Muscle of back (tissue), 13 donors: ENCODE data around the gene AGT. TPM values are rescaled to one million over a fixed set of nuclear protein-coding genes. Genes with fewer than 3 reads are reported as not detected.

Source experiments
- DNase-seq, 3 donors: peaks; one replicate each; pipeline versions ENCODE4 v3.0.0 to v3.0.0-alpha.2; 2013
- long read RNA-seq, 9 donors: transcript quantifications; one replicate each; lab custom pipeline, GENCODE V29; 2026
- polyA plus RNA-seq, 10 donors: library from polyadenylated mRNA; unstranded; fragments of 120-200 nt; gene quantifications; one replicate each; pipeline ENCODE4 v1.2.1, GENCODE V29; 2013; ENCODE audit not compliant: insufficient read length in 10 of 10

The AGT gene
- polyA plus RNA-seq = 10 to 100 TPM in 8 of 10 donors, 1 to 10 TPM in 2; 3.3 to 22.0 (median 12.9) TPM
- long read RNA-seq, donor 1, transcript AGT-201 (5 exons, 2,291 nt) = major isoform, 12 of 17 reads
- long read RNA-seq, donor 1, partial matches to known transcripts = 5 of 17 reads
- long read RNA-seq, donor 1, other reads (novel, unspliced or antisense) = 0 of 17 reads
- long read RNA-seq, donor 2, transcript AGT-201 (5 exons, 2,291 nt) = major isoform, 5 of 5 reads
- long read RNA-seq, donor 2, partial matches to known transcripts = 0 of 5 reads
- long read RNA-seq, donor 2, other reads (novel, unspliced or antisense) = 0 of 5 reads
- long read RNA-seq, donor 3 = 0 reads
- long read RNA-seq, donor 4, transcript AGT-201 (5 exons, 2,291 nt) = major isoform, 7 of 7 reads
- long read RNA-seq, donor 4, partial matches to known transcripts = 0 of 7 reads
- long read RNA-seq, donor 4, other reads (novel, unspliced or antisense) = 0 of 7 reads
- long read RNA-seq, donor 5, partial matches to known transcripts = 0 of 4 reads
- long read RNA-seq, donor 5, other reads (novel, unspliced or antisense) = 0 of 4 reads
- long read RNA-seq, donor 6, transcript AGT-201 (5 exons, 2,291 nt) = major isoform, 5 of 5 reads
- long read RNA-seq, donor 6, partial matches to known transcripts = 0 of 5 reads
- long read RNA-seq, donor 6, other reads (novel, unspliced or antisense) = 0 of 5 reads
- long read RNA-seq, donor 7 = 0 reads
- long read RNA-seq, donor 8 = 0 reads
- long read RNA-seq, donor 9, partial matches to known transcripts = 0 of 1 reads
- long read RNA-seq, donor 9, other reads (novel, unspliced or antisense) = 0 of 1 reads

- DNase-seq = peak; percentile 81 to 91 (median 88)
These were observed at the start of gene AGT for GRCh38 chr1:230713915-230714764. Gene AGT (minus strand): TSS chr1:230714122. CDS start chr1:230710823, 3,299 bp downstream.

DNA sequence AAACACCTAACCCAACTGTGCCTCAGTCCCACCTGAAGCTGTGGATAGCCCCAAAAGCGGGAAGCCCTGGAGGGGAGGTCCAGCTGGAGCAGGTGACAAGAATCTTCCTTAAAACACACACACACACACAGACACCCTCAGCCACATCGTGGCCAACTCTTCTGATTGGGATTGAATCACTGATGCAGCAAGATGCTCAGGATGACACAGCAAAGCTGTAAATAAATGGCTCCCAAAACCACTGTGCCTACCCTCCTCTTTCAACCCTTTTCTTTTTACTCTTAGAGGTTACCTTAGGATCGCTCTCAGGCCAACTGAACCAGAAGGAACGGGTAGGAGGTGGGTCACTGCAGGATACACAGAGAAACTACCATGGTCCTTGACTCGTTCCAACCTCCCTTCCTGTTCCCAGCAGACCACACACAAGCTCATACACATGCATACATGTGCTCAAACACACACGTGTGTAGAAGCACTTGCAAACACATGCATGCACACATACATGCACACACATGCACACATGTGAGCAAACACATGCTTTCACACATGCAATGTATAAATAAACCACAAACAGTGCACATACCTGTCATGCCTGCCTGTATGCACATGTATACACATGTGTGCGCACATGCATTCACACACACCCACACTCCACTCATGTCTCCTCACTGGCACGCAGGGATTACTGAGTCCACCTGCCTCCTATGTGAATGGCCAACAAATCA lies 47.7 kb upstream of the AGT start:
- no peak for DNase-seq

DNA sequence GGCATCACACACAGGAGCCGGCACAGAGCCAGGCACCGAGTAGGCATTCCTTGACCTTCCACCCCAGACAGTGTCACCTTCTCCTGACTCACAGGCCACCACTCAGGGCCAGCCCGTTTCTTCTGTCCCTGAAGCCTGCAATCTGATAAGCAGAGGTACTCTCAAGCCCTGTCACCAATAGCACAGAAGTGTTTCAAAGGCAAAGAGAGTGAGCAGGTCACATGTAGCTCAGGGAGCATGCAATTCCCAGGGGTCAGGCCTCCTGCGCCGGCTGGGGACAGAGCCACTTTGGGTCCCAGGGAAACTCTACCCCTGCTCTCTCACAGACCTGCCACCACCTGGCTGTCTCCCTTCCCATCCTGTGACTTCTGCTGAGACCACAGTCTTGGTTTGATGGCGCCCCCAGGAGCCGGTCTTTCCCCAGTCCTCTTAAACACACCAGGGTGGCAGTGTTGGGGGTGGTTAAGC lies 46.5 kb upstream of the AGT start:
- DNase-seq = no peak

DNA sequence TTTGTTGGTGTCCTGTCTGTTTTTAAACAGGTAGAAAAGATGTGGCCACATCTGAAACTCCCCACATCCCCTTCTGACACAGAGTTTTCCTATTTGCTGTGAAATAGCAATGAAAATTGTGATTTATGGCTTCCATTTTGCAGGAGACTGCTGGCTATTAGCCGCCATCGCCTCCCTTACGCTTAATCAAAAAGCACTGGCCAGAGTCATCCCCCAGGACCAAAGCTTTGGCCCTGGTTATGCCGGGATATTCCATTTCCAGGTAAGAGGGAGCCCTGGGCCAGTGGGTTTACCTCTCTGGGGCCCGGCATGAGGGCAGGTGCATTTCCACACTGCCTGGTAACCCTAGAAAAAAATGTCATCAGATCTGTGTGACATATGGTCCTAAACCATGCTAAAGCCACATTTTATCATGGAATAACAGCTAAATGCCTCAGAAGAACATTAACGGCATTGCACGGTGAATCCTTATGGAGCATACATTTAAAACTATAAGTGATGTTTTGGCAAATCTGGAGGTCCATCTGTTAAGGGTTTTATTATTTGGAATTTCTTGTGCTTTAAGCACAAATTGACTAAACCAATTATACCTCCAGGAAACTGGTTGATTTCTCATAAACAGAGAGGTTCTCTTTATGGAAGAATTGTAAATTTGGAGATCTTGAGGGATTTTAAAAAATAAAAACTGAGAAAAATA lies 45.6 kb upstream of the AGT start:
- peak in 1 of 3 donors; percentile 34 for DNase-seq

DNA sequence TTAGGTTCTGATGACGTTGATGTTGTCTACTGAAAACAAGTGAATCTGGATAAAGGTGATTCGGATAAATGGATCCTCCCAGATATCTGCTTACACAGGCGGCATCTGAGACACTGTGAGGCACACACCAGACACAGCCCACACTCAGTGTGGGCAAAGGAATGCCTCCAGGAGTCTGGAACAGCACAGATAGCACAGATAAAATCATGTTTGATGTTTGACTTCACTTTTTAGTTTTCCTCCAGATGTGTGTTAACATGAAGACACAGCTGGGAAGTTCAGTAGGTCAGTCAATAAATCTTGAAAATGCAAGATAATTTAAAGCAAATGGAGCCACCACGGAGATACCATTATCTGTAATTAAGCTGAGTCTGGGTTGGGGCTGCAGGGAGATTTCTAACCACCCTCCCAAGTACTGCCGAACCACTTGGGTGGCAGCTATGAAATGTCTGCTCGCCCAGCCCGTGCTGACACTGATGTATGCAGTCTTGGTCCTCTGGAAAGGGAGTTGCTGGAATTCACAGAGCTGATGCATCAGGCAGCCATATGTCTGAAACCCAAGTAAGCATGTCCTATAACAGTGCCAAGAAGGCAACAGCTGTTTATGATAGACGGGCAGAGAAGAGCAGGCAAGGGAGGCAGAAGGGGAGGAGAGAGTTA lies 44.9 kb upstream of the AGT start:
- DNase-seq = peak; percentile 66 to 82 (median 80)

DNA sequence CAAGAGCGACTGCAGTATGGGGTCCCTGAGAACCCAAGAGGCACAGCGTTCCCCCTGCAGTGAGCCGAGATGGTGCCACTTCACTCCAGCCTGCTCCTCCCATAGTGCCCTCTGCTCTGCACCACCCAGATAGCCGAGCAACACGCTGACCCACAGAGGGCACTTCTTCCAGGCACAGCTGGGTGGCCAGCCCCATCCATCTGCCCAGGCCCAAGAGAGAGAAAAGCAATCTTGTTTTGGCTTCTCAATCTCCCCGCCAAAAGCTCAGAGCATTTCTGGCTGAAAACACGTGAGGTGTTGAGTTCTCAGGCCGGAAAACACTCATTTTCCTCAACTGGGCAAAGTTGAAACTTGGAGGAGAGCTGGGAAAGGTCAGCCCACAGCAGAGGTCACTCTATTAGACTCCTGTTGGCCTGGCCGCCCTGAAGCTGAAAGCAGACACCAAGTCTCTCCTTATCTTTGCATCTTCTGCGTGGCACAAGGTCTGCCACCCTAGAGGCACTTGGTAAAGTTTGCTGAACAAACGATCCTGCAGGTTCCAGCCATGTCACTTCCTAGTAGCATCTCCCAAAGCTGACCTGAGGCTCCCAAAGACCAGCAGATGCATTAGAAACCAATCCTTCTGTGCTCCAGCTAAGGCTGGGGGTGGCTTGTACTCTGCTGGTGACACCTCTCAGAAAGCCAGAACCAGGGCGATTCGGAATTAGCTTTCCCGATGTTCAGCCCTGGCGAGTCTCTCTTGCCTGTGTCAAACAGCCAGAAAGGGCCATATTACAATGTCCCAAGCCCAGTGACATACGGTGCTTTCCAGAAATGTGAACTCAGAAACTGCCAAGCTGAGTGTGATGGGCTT lies 44.2 kb upstream of the AGT start:
- DNase-seq = no peak

DNA sequence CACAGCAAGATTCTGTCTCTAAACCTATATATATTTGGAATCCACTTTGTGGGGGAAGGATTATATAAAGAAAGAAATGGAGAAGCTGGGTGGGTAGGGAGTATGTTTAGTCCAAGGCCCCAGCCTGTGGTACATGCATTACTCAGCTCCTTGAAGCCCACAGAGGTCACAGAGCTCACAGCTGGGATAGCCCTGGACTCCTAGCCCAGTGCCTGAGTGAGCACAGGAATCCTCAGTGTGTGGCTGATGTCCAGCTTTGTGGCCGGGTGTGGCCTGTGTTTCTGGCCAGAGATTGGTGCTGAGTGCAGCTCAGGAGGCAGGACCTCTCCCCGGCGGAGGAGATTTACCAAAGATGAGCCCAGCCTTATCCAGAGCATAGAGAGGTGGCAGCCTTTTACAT lies 40.9 kb upstream of the AGT start:
- DNase-seq = no peak

- DNase-seq = peak in 1 of 3 donors; percentile 38
These were observed 39.8 kb upstream of the AGT start for GRCh38 chr1:230753586-230754251.

DNA sequence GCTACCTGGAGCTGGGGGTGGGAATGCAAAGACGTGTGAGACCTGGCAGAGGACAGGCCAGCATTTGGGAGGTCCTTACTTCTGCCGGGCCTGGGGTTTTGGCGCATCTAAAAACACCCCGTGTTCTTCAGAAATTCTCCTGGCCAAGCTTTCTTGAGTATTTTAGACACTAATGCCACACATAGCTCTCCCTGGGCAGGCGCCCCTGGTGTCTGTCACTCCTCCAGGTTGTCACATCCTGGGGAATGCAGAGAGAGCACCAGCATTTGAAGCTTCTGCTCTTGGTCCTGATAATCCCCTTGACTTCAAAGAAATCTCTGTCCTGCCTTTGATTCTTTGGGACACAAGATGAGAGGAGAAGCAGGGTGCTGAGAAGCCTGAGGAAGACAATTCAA lies 39.3 kb upstream of the AGT start:
- DNase-seq = no peak

GRCh38 chr1:230752407-230752806 lies 38.5 kb upstream of the AGT start:
- DNase-seq = peak; percentile 58 to 70 (median 61)

DNA sequence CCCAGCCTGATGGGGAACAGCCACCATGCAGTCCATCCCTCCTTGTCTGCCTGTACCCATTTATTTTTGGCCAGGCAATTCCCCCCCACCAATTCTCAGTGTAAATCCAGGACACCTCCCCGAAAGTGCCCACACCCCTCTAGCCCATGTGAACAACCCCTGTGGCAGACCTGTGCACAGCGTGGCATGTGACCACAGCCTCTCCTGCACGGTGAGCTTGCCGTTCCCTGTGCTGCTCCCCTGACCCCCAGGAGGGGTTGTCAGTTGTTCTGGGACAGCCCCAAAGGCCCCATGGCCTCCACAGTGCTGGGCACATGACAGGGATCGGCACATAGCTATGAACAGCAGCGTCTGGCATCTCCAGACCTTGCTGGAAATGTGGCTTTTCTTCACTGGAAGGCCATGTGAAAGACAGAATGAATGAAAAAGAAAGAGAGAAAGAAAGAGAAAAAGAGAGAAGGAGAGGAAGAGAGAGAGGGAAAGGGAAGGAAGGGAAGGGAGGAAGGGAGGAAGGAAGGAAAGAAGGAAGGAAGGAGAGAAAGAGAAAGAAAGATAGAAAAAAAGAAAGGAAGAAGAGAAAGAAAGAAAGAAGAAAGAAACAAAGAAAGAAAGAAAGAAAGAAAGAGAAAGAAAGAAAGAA lies 37.2 kb upstream of the AGT start:
- DNase-seq = no peak

DNA sequence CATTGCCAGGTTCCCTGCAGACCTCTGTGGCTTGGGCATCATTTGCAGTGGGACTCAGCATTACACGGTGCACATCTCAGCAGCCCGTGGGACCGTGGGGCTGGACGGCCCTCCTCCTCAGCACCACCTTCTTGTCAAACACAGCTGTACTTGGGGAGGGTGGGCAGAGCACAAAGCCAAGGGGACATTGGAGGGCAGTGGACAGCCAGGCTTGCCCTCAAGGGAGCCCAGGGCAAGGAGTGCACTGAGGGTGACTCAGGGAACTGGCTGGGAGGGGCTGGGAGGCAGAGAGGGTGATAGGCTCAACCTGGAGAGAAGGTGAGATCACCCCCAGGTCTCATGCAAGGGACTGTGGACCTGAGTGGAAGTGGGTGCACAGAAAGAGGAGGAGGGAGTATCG lies 36.7 kb upstream of the AGT start:
- no peak for DNase-seq

DNA sequence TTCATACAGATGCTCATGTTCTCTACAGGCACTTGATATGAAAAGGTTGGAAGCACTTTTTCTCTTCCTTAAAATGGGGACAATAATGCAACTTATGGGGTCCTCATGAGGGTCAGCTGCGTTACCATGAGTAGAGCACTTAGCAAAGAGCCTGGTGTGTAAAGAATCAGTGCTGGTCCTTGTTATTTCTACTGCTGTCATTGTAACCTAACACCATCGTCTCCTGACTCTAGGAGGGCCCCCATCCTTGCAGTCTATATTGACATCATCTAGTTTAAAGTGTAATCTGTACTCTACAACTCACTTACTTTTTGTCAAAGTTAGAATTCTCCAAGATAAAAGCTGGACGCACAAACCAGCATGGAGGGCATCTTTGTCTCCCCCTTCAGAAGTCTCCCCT lies 35.7 kb upstream of the AGT start:
- DNase-seq = no peak

GRCh38 chr1:230749150-230749549 lies 35.2 kb upstream of the AGT start:
- no peak for DNase-seq

GRCh38 chr1:230747890-230748800 lies 34.2 kb upstream of the AGT start:
- no peak for DNase-seq

DNA sequence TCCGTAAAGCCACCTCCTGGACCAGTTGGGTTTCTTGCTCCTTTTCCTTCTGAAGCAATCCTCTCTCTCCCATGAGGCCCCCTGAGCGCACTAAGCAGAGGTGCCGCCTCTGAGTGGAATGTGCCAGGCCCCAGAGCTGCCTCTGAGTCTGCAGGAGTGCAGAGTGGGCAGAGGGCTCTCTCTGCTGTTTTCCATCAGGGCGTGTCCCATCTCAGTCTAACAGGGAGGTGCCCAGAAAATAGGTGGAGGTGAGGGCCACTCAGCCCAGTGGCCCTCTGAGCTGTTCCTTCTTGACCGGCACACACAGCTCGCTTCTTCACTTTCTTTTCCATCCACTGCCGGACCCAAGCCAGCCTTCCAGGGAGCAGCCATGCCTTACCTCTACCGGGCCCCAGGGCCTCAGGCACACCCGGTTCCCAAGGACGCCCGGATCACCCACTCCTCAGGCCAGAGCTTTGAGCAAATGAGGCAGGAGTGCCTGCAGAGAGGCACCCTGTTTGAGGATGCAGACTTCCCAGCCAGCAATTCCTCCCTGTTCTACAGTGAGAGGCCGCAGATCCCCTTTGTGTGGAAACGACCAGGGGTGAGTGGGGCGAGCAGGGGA lies 33.3 kb upstream of the AGT start, which contains the start of gene CAPN9:
Gene CAPN9, plus strand, starts transcription at position 262 of the 604 bp plus-strand sequence. Its CDS starts 109 bp downstream, at position 371.
- DNase-seq = no peak
